ENCODE results near the gene NT5C2. TPM values are rescaled to one million over a fixed set of nuclear protein-coding genes. Genes with fewer than 3 reads are reported as not detected.

Gene NT5C2
- total and polyA plus RNA-seq, 2 donors (not counting 3 experiments of a cell fraction or from before 2014, with no cell fraction given) = 47.2 to 69.9 TPM

- Histone ChIP-seq H3K4me1 (ENCODE audit: control insufficient read depth, extremely low read depth, insufficient read depth, low read length) (no peaks in the 10 kb centered on the region), H3K9ac (replicated peaks; ENCODE audit: extremely low read depth, insufficient read depth, low read length) (no peak overlapping the region), H3K9me1 (replicated peaks; ENCODE audit: control insufficient read depth, extremely low read depth, insufficient read depth, low read length) (no peaks in the 10 kb centered on the region), H4K20me1 (replicated peaks; ENCODE audit: control insufficient read depth, extremely low read depth, insufficient read depth, low read length) (no peaks in the 10 kb centered on the region), H3K9me3 (replicated peaks; ENCODE audit: control insufficient read depth, insufficient read depth, low read length) (no peaks in the 10 kb centered on the region), H3K4me3 (replicated peaks in 1 of 3; ENCODE audit: insufficient read depth in 1 of 3, low read depth in 1 of 3, low read length in 3 of 3) (no peak overlapping the region), H3K36me3 (ENCODE audit: control insufficient read depth in 2 of 2, extremely low read depth in 1 of 2, insufficient read depth in 2 of 2, low read length in 2 of 2) (no peaks in the 10 kb centered on the region), H3K27ac (ENCODE audit: insufficient read depth, low read depth, low read length) (no peak overlapping the region), H3K79me2 (ENCODE audit: control insufficient read depth, insufficient read depth, low read length) (no peaks in the 10 kb centered on the region), H3K4me2 (ENCODE audit: insufficient read depth, low read length) (no peak overlapping the region), H3K27me3 (ENCODE audit: control insufficient read depth in 2 of 2, insufficient read depth in 2 of 2, low read length in 2 of 2) (peaks cover 0 to 10% of the 10 kb centered on the region in 2 experiments), H2AFZ (ENCODE audit: low read depth, low read length) (no peak overlapping the region)
- DNase-seq (ENCODE audit: low read depth, low spot score) = no peak
- TF ChIP-seq CTCF (IDR thresholded peaks at IDR 0.05; ENCODE audit: extremely low read depth in 1 of 2, insufficient read depth in 1 of 2, low read depth in 1 of 2, low read length in 2 of 2) = no peak
- TF ChIP-seq GATA2 (IDR thresholded peaks at IDR 0.05; ENCODE audit: insufficient read depth, insufficient read length, low read depth, low read length) = no peak
- no peak for TF ChIP-seq EZH2 (IDR thresholded peaks at IDR 0.05; ENCODE audit: borderline replicate concordance, low read depth, low read length, severe bottlenecking)
- POLR2A ChIA-PET = no interaction called here
- intact Hi-C loops (cut with micrococcal nuclease) = no loop called here
- BruUV-seq (replicated peaks) = no TSS peak
- CTCF ChIA-PET = no interaction called here
- no peak for FAIRE-seq
- dilution Hi-C loops (cut with MboI; ENCODE audit: extremely low pct_ligation_motif_present, low sequenced_read_pairs) = no loop called here
Measured at GRCh38 chr10:103047381-103047780, 145.7 kb downstream of the NT5C2 start.

GRCh38 chr10:103045961-103046360, 147.1 kb downstream of the NT5C2 start:
- CTCF ChIA-PET = no interaction called here
- DNase-seq (ENCODE audit: low read depth, low spot score) (no peak), FAIRE-seq (no peak)
- no peak overlapping the region for H2AFZ ChIP-seq (ENCODE audit: low read depth, low read length)
- H3K9me3 ChIP-seq (replicated peaks; ENCODE audit: control insufficient read depth, insufficient read depth, low read length) = no peaks in the 10 kb centered on the region
- H3K9ac ChIP-seq (replicated peaks; ENCODE audit: extremely low read depth, insufficient read depth, low read length) = no peak overlapping the region
- no peaks in the 10 kb centered on the region for H3K9me1 ChIP-seq (replicated peaks; ENCODE audit: control insufficient read depth, extremely low read depth, insufficient read depth, low read length)
- H3K27ac ChIP-seq (ENCODE audit: insufficient read depth, low read depth, low read length) = no peak overlapping the region
- peaks cover 0 to 10% of the 10 kb centered on the region in 2 experiments for H3K27me3 ChIP-seq (ENCODE audit: control insufficient read depth in 2 of 2, insufficient read depth in 2 of 2, low read length in 2 of 2)
- H3K4me2 ChIP-seq (ENCODE audit: insufficient read depth, low read length) = no peak overlapping the region
- dilution Hi-C loops (cut with MboI; ENCODE audit: extremely low pct_ligation_motif_present, low sequenced_read_pairs) (no loop called here), intact Hi-C loops (cut with micrococcal nuclease) (no loop called here)
- BruUV-seq (replicated peaks) = no TSS peak
- no peak for TF ChIP-seq JUN (IDR thresholded peaks at IDR 0.05; ENCODE audit: borderline replicate concordance, insufficient read depth, insufficient read length, low read depth)
- TF ChIP-seq MAX (IDR thresholded peaks at IDR 0.05; ENCODE audit: insufficient read depth, insufficient read length) = no peak
- TF ChIP-seq EZH2 (IDR thresholded peaks at IDR 0.05; ENCODE audit: borderline replicate concordance, low read depth, low read length, severe bottlenecking) = no peak
- TF ChIP-seq CTCF (IDR thresholded peaks at IDR 0.05; ENCODE audit: extremely low read depth in 1 of 2, insufficient read depth in 1 of 2, low read depth in 1 of 2, low read length in 2 of 2) = no peak
- TF ChIP-seq MYC (IDR thresholded peaks at IDR 0.05; ENCODE audit: low read depth, low read length) = no peak
- TF ChIP-seq FOS (IDR thresholded peaks at IDR 0.05; ENCODE audit: borderline replicate concordance, insufficient read depth, low read length) = no peak
- no peak for TF ChIP-seq GATA2 (IDR thresholded peaks at IDR 0.05; ENCODE audit: insufficient read depth, insufficient read length, low read depth, low read length)
- TF ChIP-seq POLR2A (IDR thresholded peaks at IDR 0.05; ENCODE audit: low read depth, low read length) = no peak
- TF ChIP-seq POLR2AphosphoS5 (IDR thresholded peaks at IDR 0.05; ENCODE audit: insufficient read depth, low read depth, low read length) = no peak
- no peaks in the 10 kb centered on the region for H4K20me1 ChIP-seq (replicated peaks; ENCODE audit: control insufficient read depth, extremely low read depth, insufficient read depth, low read length)
- H3K36me3 ChIP-seq (ENCODE audit: control insufficient read depth in 2 of 2, extremely low read depth in 1 of 2, insufficient read depth in 2 of 2, low read length in 2 of 2) = no peaks in the 10 kb centered on the region
- POLR2A ChIA-PET = no interaction called here
- no peaks in the 10 kb centered on the region for H3K79me2 ChIP-seq (ENCODE audit: control insufficient read depth, insufficient read depth, low read length)
- H3K4me1 ChIP-seq (ENCODE audit: control insufficient read depth, extremely low read depth, insufficient read depth, low read length) = no peaks in the 10 kb centered on the region
- no peak overlapping the region for H3K4me3 ChIP-seq (replicated peaks in 1 of 3; ENCODE audit: insufficient read depth in 1 of 3, low read depth in 1 of 3, low read length in 3 of 3)

All from endothelial cell of umbilical vein (primary cell).